BLaER1 treated with 17β-estradiol and CSF1 and Interleukin-3, amounts not matched to agents 10 nM and 100 nM (cell line): ENCODE results near the gene TPBGL.

Source experiments
- H3K27ac ChIP-seq, 11 experiments: shearing (Covaris generic); formaldehyde crosslinking; 2 replicates each; pipeline ENCODE4 v1.8.1; 2022
- H3K27me3 ChIP-seq, 11 experiments: shearing (Covaris generic); formaldehyde crosslinking; 2 replicates each; pipeline ENCODE4 v1.8.1; 2022
- H3K36me3 ChIP-seq, 11 experiments: shearing (Covaris generic); formaldehyde crosslinking; 2 replicates each; pipeline ENCODE4 v1.8.1; 2022
- H3K4me1 ChIP-seq, 10 experiments: shearing (Covaris generic); formaldehyde crosslinking; 2 replicates each; pipeline ENCODE4 v1.8.1; 2022
- H3K4me2 ChIP-seq, 11 experiments: shearing (Covaris generic); formaldehyde crosslinking; 2 replicates each; pipeline ENCODE4 v1.8.1; 2022
- H3K4me3 ChIP-seq, 10 experiments: shearing (Covaris generic); formaldehyde crosslinking; 2 replicates each; pipeline ENCODE4 v1.8.1; 2022
- H3K9ac ChIP-seq, 11 experiments: shearing (Covaris generic); formaldehyde crosslinking; 2 replicates each; pipeline ENCODE4 v1.8.1; 2022
- H3K9me3 ChIP-seq, 11 experiments: shearing (Covaris generic); formaldehyde crosslinking; replicated peaks in 1 of 11; 2 replicates each; pipeline ENCODE4 v1.8.1; 2022
- H4K20me1 ChIP-seq, 11 experiments: shearing (Covaris generic); formaldehyde crosslinking; 2 replicates each; pipeline ENCODE4 v1.8.1; 2022
- Cebpa-rat ChIP-seq, 11 experiments: shearing (Covaris generic); IDR thresholded peaks; 2 replicates each; pipeline ENCODE4 v1.8.1; 2022

TPBGL gene

GRCh38 chr11:75238595-75239440, 1.8 kb upstream of the TPBGL start:
- H3K36me3 ChIP-seq, result no peaks in the 10 kb centered on the region
- H4K20me1 ChIP-seq, result peaks cover 0 to 43% (median 13%) of the 10 kb centered on the region in 11 experiments; a peak in 12 of 22 replicates
- no peak overlapping the region for H3K9ac ChIP-seq
- no peak overlapping the region for H3K4me2 ChIP-seq
- peaks cover 0 to 9% (median 0%) of the 10 kb centered on the region in 11 experiments; a peak in 5 of 22 replicates for H3K9me3 ChIP-seq
- no peak overlapping the region for H3K27ac ChIP-seq
- H3K4me3 ChIP-seq, result no peak overlapping the region
- TF ChIP-seq Cebpa-rat (IDR thresholded peaks at IDR 0.05), result no peak
- peaks cover 63 to 93% (median 79%) of the 10 kb centered on the region in 11 experiments for H3K27me3 ChIP-seq
- peaks cover 14 to 28% (median 22%) of the 10 kb centered on the region in 10 experiments; a peak in 19 of 20 replicates for H3K4me1 ChIP-seq

GRCh38 chr11:75239531-75240290, 863 bp upstream of the TPBGL start:
- Histone ChIP-seq H3K27ac (no peak overlapping the region), H3K4me2 (peak overlapping the region in 5 of 11 experiments; percentile 81 to 93 (median 90); a peak in 9 of 22 replicates), H3K27me3 (peaks cover 63 to 98% (median 85%) of the 10 kb centered on the region in 11 experiments), H3K9me3 (peaks cover 0 to 9% (median 0%) of the 10 kb centered on the region in 11 experiments; a peak in 5 of 22 replicates), H3K4me1 (peaks cover 14 to 28% (median 22%) of the 10 kb centered on the region in 10 experiments; a peak in 19 of 20 replicates), H3K9ac (no peak overlapping the region), H3K36me3 (no peaks in the 10 kb centered on the region), H3K4me3 (peak overlapping the region in 2 of 10 experiments; percentile 52 to 63; a peak in 2 of 20 replicates), H4K20me1 (peaks cover 0 to 48% (median 13%) of the 10 kb centered on the region in 11 experiments; a peak in 12 of 22 replicates)
- no peak for TF ChIP-seq Cebpa-rat (IDR thresholded peaks at IDR 0.05)

- Histone ChIP-seq H3K4me2 (peak overlapping the region; percentile 76 to 93 (median 87)), H3K36me3 (no peaks in the 10 kb centered on the region), H4K20me1 (peaks cover 0 to 48% (median 13%) of the 10 kb centered on the region in 11 experiments; a peak in 12 of 22 replicates), H3K27ac (no peak overlapping the region), H3K4me1 (peaks cover 14 to 28% (median 22%) of the 10 kb centered on the region in 10 experiments; a peak in 19 of 20 replicates), H3K9ac (peak overlapping the region in 8 of 11 experiments; percentile 14 to 47 (median 35); a peak in 10 of 22 replicates), H3K9me3 (peaks cover 0 to 9% (median 0%) of the 10 kb centered on the region in 11 experiments; a peak in 5 of 22 replicates), H3K4me3 (peak overlapping the region; percentile 50 to 68 (median 56)), H3K27me3 (peaks cover 63 to 86% (median 81%) of the 10 kb centered on the region in 11 experiments)
- no peak for TF ChIP-seq Cebpa-rat (IDR thresholded peaks at IDR 0.05)
These were observed 697 bp downstream of the TPBGL start for GRCh38 chr11:75241036-75241905.

GRCh38 chr11:75241906-75242644, 1.5 kb downstream of the TPBGL start:
- TF ChIP-seq Cebpa-rat (IDR thresholded peaks at IDR 0.05), result no peak
- Histone ChIP-seq H3K9me3 (peaks cover 0 to 9% (median 0%) of the 10 kb centered on the region in 11 experiments; a peak in 5 of 22 replicates), H3K4me1 (peaks cover 14 to 25% (median 21%) of the 10 kb centered on the region in 10 experiments; a peak in 19 of 20 replicates), H3K9ac (peak overlapping the region in 4 of 11 experiments; percentile 15 to 40 (median 24); a peak in 2 of 22 replicates), H3K4me2 (peak overlapping the region; percentile 76 to 93 (median 87)), H3K4me3 (peak overlapping the region; percentile 50 to 68 (median 56); a peak in 18 of 20 replicates), H3K27ac (no peak overlapping the region), H3K27me3 (peaks cover 63 to 79% (median 74%) of the 10 kb centered on the region in 11 experiments), H3K36me3 (no peaks in the 10 kb centered on the region), H4K20me1 (peaks cover 0 to 48% (median 13%) of the 10 kb centered on the region in 11 experiments; a peak in 12 of 22 replicates)

- no peak overlapping the region for H3K27ac ChIP-seq
- H3K9me3 ChIP-seq, result peaks cover 0 to 9% (median 0%) of the 10 kb centered on the region in 11 experiments; a peak in 5 of 22 replicates
- H3K27me3 ChIP-seq, result peaks cover 56 to 70% (median 65%) of the 10 kb centered on the region in 11 experiments
These were observed 2.4 kb downstream of the TPBGL start for GRCh38 chr11:75242722-75243600.

GRCh38 chr11:75244052-75244814, 3.7 kb downstream of the TPBGL start:
- Histone ChIP-seq H3K4me3 (no peak overlapping the region), H3K27me3 (peaks cover 46 to 57% (median 52%) of the 10 kb centered on the region in 11 experiments), H3K36me3 (no peaks in the 10 kb centered on the region)

More at GRCh38 chr11:75242722-75243600, 2.4 kb downstream of the TPBGL start:
- Histone ChIP-seq H3K9ac (no peak overlapping the region), H4K20me1 (peaks cover 0 to 46% (median 13%) of the 10 kb centered on the region in 11 experiments; a peak in 12 of 22 replicates), H3K4me3 (no peak overlapping the region), H3K36me3 (no peaks in the 10 kb centered on the region), H3K4me1 (peaks cover 14 to 23% (median 20%) of the 10 kb centered on the region in 10 experiments; a peak in 19 of 20 replicates), H3K4me2 (no peak overlapping the region)
- TF ChIP-seq Cebpa-rat (IDR thresholded peaks at IDR 0.05), result no peak

More at GRCh38 chr11:75244052-75244814, 3.7 kb downstream of the TPBGL start:
- no peak overlapping the region for H3K4me2 ChIP-seq
- no peak overlapping the region for H3K9ac ChIP-seq
- no peak for TF ChIP-seq Cebpa-rat (IDR thresholded peaks at IDR 0.05)
- H3K4me1 ChIP-seq, result peaks cover 14 to 23% (median 20%) of the 10 kb centered on the region in 10 experiments; a peak in 19 of 20 replicates
- H3K27ac ChIP-seq, result no peak overlapping the region
- H4K20me1 ChIP-seq, result peaks cover 0 to 37% (median 12%) of the 10 kb centered on the region in 11 experiments; a peak in 12 of 22 replicates
- H3K9me3 ChIP-seq, result peaks cover 0 to 9% (median 0%) of the 10 kb centered on the region in 11 experiments; a peak in 5 of 22 replicates
